CD4-positive, alpha-beta T cell treated with Interleukin-6 for 4 hours (primary cell): ENCODE measurements around the gene NUMA1.
A peak's percentile ranks its signal among the peaks of the same experiment; 100 is the strongest.

Experiments used
- DNase-seq: peaks from one replicate; pipeline ENCODE4 v3.0.0-alpha.2; 2020; ENCODE audit warnings: mixed read lengths

The NUMA1 gene

GRCh38 chr11:71999798-72000197, 80.5 kb downstream of the NUMA1 start:
- DNase-seq = no peak

DNA sequence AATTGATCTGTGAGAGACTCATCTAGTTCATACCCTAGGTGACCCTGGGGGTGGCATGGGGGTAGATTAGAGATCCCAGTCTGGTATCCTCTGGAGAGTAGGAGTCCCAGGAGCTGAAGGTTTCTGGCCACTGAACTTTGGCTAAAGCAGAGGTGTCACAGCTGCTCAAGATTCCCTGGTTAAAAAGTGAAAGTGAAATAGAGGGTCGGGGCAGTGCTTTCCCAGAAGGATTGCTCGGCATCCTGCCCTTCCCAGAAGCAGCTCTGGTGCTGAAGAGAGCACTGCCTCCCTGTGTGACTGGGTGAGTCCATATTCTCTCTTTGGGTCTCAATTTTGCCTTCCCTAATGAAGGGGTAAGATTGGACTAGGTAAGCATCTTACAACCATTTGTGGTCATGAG, 81.0 kb downstream of the NUMA1 start:
- DNase-seq = no peak

- peak; percentile 58 for DNase-seq
Measured at GRCh38 chr11:71998649-71999310, 81.6 kb downstream of the NUMA1 start, which contains the start of gene IL18BP. Gene IL18BP, plus strand, starts transcription at chr11:71998909. Its CDS starts 1,076 bp downstream, at chr11:71999985.

GRCh38 chr11:71998061-71998460, 82.3 kb downstream of the NUMA1 start:
- DNase-seq = no peak

DNA sequence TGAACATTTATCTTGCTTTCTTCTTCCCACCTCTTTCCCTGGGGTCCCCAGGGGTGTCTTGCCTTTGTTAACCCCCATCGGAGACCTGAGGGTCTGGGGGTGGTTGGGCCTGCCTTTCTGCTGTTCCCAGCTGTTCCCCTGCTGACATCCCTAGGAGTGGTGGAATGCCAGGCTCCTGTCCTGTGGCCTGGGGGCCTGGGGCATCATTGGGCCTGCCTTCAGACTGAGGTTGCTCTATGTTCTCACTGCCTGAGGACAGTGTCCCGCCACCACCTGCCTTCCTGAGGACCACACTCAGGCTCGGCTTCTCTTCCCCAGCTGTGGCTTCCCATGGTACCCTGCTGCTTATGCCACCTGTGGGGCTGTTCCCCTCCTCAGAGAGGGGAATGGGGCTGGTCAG, 82.7 kb downstream of the NUMA1 start:
- DNase-seq = no peak

- DNase-seq = no peak
Measured at GRCh38 chr11:71996946-71997345, 83.4 kb downstream of the NUMA1 start.

GRCh38 chr11:71996517-71996916, 83.8 kb downstream of the NUMA1 start:
- DNase-seq = no peak

GRCh38 chr11:71995726-71996291, 84.5 kb downstream of the NUMA1 start:
- no peak for DNase-seq

- no peak for DNase-seq
Measured at GRCh38 chr11:71994786-71995185, 85.6 kb downstream of the NUMA1 start.

DNA sequence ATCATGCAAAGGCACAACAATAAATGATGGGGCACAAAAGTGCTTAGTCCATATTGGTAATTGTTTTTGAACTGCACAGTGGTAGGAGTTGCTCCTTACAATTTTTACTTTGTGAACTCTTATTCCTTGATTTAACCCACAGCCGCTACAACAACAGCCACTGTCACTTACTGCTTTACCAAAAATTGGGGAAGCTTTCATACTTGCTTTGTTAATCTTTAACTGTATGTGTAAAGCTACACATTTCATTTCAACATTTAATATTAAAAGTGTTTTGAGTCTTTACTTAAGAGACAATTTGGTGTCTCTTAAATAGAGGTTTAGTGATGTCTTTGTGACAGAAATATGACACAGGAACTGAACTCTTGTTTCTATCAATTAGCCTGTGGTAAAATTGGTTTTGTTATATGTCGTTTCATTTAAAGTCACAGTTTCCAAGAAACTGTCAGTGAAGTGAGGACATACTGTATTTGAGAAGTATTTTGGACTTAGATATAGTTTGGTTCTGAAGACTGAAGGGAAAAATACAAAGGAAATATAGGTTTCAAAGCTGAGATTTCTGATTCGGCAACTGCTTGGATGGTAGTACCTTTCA, 88.1 kb downstream of the NUMA1 start:
- DNase-seq = no peak

DNA sequence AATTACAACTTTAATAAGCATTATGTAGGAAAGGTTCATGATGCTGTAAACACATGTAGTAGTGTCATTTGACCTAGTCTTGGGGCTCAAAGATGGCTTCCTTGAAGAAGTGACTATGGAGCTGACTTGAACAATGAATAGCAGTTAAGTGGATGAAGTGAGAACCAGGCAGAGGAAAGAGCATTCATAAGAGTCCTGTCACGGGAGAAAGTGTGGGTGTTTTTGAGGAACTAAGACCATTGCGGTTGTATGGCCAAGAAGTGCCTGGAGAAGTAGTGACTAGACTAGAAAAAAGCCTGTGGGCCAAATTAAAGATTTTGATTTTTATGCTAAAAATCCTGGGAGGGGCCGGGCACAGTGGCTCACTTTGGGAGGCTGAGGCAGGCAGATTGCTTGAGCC, 88.8 kb downstream of the NUMA1 start:
- DNase-seq = no peak

GRCh38 chr11:71990701-71991100, 89.6 kb downstream of the NUMA1 start:
- DNase-seq = no peak

DNA sequence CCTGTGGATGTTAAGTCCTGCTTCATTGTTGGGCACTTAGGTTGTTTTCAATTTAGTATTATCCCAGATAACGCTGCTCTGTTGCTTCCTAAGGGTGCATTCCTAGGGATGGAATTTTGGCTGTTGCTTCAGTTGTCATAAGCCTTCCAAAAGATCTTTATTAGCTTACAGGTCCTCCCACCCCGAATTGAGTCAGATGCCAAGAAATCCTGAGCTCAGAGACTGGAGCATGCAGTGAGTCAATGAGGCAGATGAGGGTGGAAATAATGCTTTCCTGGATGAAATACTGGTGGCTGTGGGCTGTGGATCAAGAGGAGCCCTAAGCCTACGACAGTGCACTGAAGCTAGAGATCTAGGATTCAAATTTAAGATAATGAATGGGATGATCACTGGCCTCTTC, 92.3 kb downstream of the NUMA1 start:
- DNase-seq = no peak

- DNase-seq = no peak
Measured at GRCh38 chr11:71987521-71987920, 92.8 kb downstream of the NUMA1 start.

- DNase-seq = no peak
Measured at GRCh38 chr11:71986131-71986530, 94.2 kb downstream of the NUMA1 start.

GRCh38 chr11:71979602-71980001, 100.7 kb downstream of the NUMA1 start:
- no peak for DNase-seq

DNA sequence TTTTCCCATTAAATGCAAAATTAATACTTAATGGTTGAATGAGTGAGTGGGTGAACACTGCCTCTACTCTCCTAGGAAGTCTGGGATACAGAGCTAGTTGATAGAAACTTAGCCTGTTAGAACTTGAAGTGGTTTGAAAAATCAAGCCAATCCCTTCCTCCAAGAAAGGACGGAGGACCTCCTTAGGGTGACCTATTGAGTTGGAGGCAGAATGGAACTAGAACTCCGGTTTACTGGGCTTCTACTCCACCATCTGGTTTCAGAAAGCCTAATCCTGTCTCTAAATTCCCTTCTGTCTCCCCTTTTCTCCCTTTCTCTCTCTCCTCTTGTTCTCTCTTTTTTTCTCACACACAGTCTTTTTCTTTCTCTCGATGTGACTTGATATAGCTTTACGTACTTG, 101.2 kb downstream of the NUMA1 start:
- DNase-seq = no peak

DNA sequence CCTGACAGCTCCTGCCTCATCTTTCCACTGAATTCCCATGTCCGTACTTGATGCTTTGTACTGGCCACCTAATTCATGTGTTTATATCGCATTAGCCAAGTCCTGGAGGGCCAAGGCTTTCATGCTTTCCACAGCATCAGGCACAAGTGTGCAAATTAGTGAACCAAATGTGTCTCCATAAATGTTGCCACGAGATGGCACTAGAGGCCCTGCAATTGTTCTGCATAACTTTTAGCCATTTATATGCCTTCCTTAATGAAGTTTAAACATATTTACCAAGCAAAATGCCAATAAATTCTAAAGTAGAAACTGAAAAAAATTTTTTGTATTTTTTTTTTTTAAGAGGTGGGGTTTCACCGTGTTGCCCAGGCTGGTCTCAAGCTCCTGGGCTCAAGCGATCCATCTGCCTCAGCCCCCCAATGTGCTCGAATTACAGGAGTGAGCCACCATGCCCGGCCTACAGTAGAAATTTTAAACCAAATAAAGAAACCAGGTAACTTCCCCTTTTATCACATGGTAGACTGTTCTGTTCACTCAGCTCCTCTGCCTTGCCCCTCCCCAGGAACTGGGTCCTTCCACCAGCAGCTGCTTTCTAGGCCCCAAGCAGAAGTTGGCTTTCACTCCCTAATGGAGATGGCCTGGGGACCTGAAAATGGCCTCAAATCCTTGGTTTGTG, 102.5 kb downstream of the NUMA1 start:
- DNase-seq = peak; percentile 62

DNA sequence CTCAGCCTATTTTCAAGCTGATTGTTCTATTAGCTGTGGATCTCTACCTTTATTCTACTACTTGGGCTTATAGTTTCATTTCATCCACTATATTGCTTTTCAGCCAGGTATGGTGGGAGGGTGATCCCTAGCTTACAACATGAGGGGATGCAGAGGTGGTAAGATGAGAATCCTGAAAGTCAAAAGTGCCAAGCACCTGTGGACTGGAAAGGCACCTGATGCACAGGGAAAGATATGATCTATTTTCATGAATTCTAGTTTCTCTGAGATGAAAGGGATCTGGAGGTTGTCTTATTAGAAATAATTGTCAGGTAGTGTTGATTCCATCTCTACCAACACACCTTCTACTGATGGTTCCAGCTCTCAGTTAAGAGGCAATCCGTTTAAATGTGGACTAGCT, 103.3 kb downstream of the NUMA1 start:
- no peak for DNase-seq

DNA sequence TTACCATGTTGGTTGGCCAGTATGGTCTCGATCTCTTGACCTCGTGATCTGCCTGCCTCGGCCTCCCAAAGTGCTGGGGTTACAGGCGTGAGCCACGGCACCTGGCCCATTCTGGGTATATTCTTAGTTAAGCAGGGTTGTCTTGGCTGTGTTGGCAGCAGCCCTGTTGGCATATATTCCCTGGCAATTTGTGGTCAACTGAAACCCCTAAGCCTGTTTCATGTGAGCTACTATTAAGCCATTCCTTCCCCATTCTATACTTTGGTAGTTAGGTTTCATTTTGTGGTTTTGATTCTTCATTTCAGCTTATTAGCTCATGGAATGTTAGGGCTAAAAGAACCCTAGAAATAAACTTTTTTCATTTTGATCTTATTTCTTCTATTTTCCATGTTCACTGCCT, 103.8 kb downstream of the NUMA1 start:
- no peak for DNase-seq

DNA sequence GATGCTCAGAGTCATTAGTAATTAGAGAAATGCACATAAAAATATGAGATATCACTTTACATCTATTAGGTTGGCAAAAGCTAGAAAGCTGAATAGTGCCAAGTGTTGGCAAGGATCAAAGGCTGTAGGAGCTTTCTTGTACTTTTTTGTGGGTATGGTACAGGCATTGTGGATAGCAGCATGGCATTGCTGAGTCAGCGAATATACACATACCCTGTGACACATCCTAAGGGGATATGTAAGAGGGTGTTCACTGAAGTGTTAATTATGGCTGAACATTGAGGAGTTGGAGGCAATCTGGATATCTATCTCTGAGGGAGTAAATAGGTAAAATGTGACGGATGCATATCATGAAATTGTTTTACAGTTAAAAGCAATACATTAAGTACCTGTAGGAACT, 108.7 kb downstream of the NUMA1 start:
- DNase-seq = no peak

GRCh38 chr11:71964641-71965040, 115.7 kb downstream of the NUMA1 start:
- DNase-seq = no peak

GRCh38 chr11:71963468-71963867, 116.9 kb downstream of the NUMA1 start:
- DNase-seq = no peak

GRCh38 chr11:71962428-71963038, 117.8 kb downstream of the NUMA1 start:
- DNase-seq = no peak
